Left cardiac atrium (tissue), 4 donors: ENCODE measurements around the gene GSTO2. TPM values are rescaled to one million over a fixed set of nuclear protein-coding genes. Genes with fewer than 3 reads are reported as not detected.
A peak's percentile ranks its signal among the peaks of the same experiment; 100 is the strongest.

ENCODE experiments used
- ATAC-seq, 2 donors: fragments of 200-7000 bp; cut with Tn5 transposase; one replicate each; pipeline ENCODE4 v1.9.1; 2020; ENCODE audit warnings: mild to moderate bottlenecking in 2 of 2, moderate library complexity in 2 of 2
- DNase-seq: peaks from one replicate; pipeline ENCODE4 v3.0.0-alpha.2; 2020
- intact Hi-C, 2 donors: fragments of 100-400 bp; cut with DNase I; formaldehyde crosslinking; loops; one replicate each; pipeline versions ENCODE4 v1.14.1 to v1.15.1; 2022 to 2023
- total RNA-seq, 2 donors: library from RNA; stranded (reverse); fragmentation: NEBNext Ultra II Directional; extraction: Animal tissue kit (Norgen Biotek cat#: 25700); gene quantifications; one replicate each; pipeline ENCODE4 v1.2.1, GENCODE V29; 2021
- donor health status: DM: no; HTN: yes; CAD: no.
- donor health status: DM: no; HTN: yes; CAD: no; lungs with severe emphysema.
- donor health status: DM: yes; HTN: yes; CAD: no.
- donor health status: Dilated cardiomyopathy.

The GSTO2 gene
- total RNA-seq, 2 donors from 2014 or later, result 0.82 to 0.92 TPM

DNA sequence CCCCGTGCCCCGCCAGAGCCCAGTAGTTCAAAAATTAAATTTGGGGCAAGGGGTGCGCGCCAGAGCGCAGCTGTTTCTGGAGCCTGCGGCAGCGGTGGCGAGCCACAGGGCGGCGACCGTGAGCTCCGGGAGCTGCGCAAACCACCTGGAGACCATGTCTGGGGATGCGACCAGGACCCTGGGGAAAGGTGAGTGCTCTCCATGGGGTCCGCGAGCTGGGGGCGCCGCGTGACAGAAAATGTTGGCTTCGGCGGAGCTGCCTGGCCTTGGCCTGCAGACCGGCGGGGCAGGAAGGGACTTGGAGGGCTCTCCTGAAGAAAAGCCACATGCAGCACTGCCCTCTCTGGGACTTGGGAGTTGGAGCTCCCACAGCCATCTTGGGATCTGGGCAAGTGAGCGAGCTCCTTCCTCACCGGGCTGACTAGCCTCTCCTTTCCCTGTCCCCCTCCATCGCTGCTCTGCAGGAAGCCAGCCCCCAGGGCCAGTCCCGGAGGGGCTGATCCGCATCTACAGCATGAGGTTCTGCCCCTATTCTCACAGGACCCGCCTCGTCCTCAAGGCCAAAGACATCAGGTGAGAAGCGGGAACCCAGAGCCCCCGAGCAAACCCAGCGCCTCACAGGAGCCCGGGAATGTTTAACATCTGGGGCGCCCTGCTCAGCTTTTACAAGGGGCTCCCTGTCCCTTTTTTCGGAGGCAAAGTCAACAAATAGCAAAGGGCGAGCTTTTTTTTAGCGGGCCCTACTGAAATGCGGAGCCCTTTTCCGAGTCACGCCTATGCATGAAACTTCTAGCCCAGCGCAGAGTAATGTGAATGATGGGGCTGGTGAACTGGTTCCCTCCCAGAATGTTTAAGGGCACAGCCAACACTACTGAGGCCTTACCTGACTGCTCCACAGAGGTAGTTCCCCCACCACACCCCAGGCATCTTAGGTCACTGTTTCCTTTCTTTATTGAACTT, 6.1 kb downstream of the GSTO2 start:
- ATAC-seq, result peak; percentile 73 to 83
- intact Hi-C loops, result no loop called here
- DNase-seq, result peak; percentile 39

DNA sequence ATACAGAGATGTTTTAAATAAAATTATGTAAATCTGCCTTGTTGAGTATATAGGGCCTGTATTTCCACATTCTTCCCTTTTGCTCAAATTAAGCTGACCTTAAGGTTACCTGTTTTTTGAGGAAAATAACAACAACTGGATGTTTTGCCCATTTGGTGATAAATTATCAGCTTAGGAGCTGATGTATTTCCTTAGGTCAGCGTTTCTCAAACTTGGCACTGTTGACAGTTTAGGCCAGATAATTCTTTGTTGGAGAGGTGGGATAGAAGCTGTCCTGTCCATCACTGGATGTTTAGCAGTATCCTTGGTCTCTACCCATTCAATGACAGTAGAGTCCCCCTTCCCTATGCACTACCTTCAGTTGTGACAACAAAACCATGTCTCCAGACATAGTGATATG, 7.2 kb downstream of the GSTO2 start:
- ATAC-seq (no peak), DNase-seq (no peak)
- intact Hi-C loops, result no loop called here

DNA sequence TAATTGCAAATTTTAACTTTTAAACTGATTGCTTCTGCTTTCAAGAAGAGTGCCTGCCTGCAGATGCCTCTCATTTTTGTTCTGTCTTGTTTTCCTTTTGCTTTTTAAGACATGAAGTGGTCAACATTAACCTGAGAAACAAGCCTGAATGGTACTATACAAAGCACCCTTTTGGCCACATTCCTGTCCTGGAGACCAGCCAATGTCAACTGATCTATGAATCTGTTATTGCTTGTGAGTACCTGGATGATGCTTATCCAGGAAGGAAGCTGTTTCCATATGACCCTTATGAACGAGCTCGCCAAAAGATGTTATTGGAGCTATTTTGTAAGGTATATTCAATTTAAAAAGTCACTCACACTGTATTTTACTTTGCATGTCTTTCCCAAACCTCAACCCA, 8.8 kb downstream of the GSTO2 start:
- DNase-seq (no peak), ATAC-seq (no peak)
- intact Hi-C loops, result no loop called here

- intact Hi-C loops, result no loop called here
- DNase-seq (no peak), ATAC-seq (no peak)
Measured at GRCh38 chr10:104279550-104280259, 10.7 kb downstream of the GSTO2 start.

GRCh38 chr10:104281694-104282093, 12.7 kb downstream of the GSTO2 start:
- intact Hi-C loops, result no loop called here

GRCh38 chr10:104284846-104285245, 15.9 kb downstream of the GSTO2 start:
- intact Hi-C loops, result no loop called here
- ATAC-seq, result no peak
- no peak for DNase-seq

More at GRCh38 chr10:104281694-104282093, 12.7 kb downstream of the GSTO2 start:
- no peak for DNase-seq
- ATAC-seq, result no peak

DNA sequence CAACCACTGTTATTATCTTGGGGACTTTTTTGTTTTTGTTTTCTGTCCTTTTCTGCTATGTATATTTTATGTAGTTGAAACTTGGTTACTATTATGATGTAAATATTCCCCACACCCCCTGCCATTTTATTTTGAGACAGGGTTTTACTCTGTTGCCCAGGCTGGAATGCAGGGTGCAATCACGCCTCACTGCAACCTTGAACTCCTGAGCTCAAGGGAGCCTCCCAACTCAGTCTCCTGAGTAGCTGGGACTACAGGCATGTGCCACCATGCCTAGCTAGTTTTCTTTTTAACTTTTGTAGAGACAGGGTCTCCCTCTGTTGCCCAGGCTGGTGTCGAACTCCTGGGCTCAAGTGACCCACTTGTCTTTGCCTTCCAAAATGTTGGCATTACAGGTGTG, 18.0 kb downstream of the GSTO2 start:
- no peak for DNase-seq
- no peak for ATAC-seq
- intact Hi-C loops, result no loop called here

DNA sequence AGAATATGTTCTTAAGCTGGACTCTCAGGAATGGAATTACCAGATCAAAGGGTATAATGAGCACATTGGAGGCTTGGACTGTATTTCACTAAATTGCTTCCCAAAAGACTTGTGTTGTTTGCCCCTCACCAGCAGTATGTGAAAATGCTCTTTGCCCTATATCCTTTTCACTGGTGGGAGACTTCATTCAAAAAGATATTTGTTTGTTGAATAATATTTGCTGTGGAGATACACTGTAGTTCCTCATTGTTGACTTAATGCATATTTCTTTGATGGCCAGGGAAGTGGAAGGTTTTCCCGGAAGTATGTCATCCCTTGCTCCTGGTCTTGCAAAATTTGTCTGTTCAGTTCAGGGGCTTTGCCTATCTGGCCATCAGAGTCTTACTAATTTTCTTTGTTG, 19.4 kb downstream of the GSTO2 start:
- intact Hi-C loops, result no loop called here
- ATAC-seq (no peak), DNase-seq (no peak)

DNA sequence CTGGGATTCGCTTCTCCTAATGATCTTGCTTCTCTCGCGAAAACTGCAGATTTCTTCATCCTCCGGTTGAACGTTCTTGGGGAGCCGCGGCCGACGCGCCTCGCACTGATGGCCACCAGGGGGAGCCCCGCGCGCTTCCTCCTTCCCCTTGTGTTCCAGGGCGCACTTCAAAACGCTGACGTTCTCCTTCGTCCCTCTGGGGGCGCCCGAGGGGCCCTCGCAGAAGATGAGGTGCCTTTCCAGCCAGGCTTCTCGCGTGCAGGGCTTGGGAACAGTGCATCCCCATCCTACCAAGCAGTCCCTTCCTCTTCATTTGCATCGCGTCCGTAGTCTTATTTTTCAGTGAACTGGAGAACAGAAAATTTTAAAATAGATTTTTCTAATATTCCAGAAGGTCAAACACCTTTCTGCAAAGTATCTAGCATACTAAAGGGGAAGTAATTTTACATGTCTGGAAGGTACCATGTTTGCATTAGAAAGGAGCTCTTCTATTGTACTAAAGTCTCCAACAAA, 22.5 kb downstream of the GSTO2 start:
- peak; percentile 93 for DNase-seq
- peak; percentile 92 to 95 for ATAC-seq
- intact Hi-C loops, result loop anchor here (1.0 to 2.0 kb wide), 2 partner anchors 57 to 58 kb away; no protein-coding TSS in a partner anchor

GRCh38 chr10:104293011-104293410, 24.0 kb downstream of the GSTO2 start:
- peak; percentile 17 to 74 for ATAC-seq
- intact Hi-C loops, result no loop called here
- DNase-seq, result no peak

DNA sequence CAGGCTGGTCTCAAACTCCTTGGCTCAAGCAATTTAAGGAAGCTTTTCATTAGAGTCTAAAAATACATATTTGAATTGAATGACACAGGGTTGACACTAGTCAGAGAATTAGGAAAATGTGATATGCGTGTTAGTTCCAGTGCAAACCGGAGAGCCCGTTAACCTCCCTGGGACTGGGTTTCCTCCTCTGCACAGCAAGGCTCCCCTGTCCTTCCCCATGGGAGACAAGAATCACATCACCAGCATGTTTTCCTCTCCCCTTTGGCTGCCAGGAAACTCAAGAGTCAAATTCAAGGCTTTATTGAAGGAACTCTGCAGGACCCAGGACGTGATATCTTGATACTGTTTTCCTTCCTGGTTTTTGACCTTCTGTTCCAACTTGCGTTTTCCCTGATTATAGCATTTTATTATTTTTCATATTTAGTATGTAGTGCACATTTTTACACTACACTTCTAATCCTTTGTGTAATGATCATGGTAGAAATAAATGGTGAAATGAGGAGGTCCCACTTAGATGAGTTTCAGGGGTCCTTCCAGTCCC, 24.9 kb downstream of the GSTO2 start:
- DNase-seq (no peak), ATAC-seq (no peak)
- intact Hi-C loops, result no loop called here

- ATAC-seq (no peak), DNase-seq (no peak)
- intact Hi-C loops, result loop anchor here in 1 of 2 donors (5.0 kb wide), 1 partner anchor 40 kb away; the partner anchor contains the start of gene ITPRIP
Measured at GRCh38 chr10:104296687-104297436, 27.9 kb downstream of the GSTO2 start.

DNA sequence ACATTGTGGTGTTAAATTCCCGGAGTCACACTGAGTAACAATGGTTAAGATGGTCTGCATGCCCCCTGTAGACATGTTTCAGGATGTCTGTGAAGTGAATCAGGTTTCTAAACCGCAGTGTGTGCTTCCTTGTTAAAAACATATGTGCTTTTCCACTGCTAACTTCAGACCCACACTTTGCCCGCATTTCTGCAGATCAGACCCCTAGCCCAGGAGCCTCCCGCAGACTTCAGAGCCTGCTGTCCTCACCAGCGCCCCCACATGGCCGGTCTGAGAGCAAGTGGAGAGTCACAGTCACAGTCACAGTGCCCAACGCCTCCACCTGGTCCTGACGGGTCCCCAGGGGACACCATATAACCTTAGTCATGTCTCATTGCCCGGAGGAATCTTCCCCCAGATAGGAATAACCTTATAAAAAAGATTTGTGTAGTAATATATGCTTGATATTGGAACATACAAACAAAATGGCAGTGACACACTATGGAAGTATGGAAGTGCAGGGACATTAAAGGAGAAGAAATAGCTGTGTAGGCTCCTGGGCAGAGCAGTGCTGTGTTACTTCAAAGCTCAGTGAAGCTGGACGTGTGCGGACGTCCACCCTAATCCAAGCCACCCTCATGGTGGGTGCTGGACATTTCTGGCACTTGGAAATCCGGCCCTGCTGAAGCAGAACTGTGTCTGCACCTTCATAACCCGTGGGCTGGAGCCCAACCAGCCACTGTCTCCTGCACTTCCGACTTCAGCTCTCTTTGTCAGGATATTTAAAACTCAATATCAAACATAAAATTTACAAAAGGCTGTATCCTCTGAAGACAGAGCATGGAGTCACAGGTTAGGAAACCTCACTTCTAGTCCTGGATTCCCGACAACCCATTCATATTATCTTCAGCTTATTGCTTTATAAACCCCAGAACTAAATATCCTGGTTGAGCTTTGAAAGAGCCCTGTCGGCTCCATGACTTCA, 29.0 kb downstream of the GSTO2 start:
- ATAC-seq, result no peak
- no peak for DNase-seq
- intact Hi-C loops, result loop anchor here in 1 of 2 donors (5.0 kb wide), 1 partner anchor 39 kb away; the partner anchor contains the start of gene ITPRIP

DNA sequence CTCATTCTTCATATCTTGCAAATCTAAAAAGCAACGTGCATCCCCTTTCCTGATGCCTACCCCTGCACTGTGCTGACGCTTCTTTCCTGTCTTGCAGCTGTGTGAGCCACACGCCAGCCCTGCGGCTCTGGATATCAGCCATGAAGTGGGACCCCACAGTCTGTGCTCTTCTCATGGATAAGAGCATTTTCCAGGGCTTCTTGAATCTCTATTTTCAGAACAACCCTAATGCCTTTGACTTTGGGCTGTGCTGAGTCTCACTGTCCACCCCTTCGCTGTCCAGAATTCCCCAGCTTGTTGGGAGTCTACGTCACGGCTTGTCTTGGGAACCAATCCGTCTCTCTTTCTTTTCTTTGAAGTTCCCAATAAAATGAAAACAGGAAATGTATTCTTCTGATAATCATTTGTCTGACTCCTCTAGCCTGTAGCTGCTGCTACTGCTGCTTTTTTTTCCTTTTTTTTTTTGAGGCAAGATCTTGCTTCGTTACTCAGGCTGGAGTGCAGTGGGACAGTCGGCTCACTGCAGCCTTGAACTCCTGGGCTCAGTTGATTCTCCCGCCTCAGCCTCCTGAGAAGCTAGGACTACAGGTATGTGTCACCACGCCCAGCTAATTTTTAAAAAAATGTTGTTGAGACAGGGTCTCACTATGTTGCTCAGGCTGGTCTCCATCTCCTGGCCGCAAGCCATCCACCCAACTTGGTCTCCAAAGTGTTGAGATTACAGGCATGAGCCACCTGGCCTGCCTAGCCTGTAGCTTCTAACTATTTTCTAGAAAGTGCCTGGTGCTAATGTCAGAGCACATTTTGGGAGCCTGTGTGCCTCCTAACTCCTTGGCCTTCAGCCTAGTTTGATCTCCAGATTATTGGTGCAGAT, 30.3 kb downstream of the GSTO2 start:
- intact Hi-C loops, result loop anchor here in 1 of 2 donors (5.0 kb wide), 1 partner anchor 38 kb away; the partner anchor contains the start of gene ITPRIP
- DNase-seq (peak; percentile 64), ATAC-seq (peak; percentile 25 to 28)

DNA sequence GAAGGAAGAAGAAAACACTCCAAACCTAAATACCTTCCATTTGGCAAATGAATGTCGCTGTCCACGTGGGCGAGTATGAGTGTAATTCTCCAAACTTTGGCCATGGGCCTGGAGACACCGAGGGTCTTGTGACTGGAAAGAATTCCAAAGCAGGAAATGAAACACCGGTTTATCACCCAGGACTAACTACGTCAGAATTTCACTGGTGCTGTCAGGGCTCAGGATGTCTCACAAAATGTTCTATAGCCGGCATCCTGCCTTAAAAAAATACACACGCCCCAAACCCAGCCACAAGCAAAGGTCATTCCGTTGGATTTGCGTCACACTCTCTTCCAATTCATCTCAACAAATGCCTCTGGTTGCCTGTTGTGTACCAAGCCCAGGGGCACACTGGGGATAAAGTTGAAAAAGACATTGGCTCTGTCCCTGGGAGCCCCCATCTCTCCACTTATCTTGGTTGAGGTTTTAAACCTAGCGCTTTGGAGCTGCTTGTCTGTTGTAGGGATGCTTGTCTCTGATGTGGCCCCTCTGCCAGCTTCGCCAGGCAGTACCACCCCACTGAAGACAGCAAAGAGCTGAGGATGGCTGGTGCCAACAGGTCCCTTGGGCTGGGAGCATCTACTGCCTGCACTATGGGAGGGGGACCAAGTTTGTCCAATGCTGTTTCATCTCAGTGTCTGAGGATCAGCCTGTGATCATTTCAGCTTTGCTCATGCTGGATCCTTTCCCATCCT, 31.2 kb downstream of the GSTO2 start:
- intact Hi-C loops, result loop anchor here in 1 of 2 donors (2.0 kb wide), 1 partner anchor 39 kb away; the partner anchor contains the start of gene ITPRIP
- peak; percentile 86 for DNase-seq
- ATAC-seq, result peak; percentile 45 to 65
